Loucy (cell line): ENCODE measurements around the gene CFAP92.

Experiments
- EZH2phosphoT487 ChIP-seq: fragments of 200-600 bp; IDR thresholded peaks from 2 replicates; pipeline ENCODE4 v1.6.1; 2018; ENCODE audit warnings: antibody characterized with exemption, mild to moderate bottlenecking, moderate library complexity, borderline replicate concordance
- TF ChIP-seq, protein P1 (sequence below): fragments of 200-600 bp; sonication (generic); conservative IDR thresholded peaks from 2 replicates; pipeline ENCODE4 v1.5.1; 2014; ENCODE audit warnings: mild to moderate bottlenecking, antibody characterized with exemption, low read length

GRCh38 chr3:128996200-128996599 is 2.3 kb upstream of the CFAP92 start:
- TF ChIP-seq, protein P1, sequence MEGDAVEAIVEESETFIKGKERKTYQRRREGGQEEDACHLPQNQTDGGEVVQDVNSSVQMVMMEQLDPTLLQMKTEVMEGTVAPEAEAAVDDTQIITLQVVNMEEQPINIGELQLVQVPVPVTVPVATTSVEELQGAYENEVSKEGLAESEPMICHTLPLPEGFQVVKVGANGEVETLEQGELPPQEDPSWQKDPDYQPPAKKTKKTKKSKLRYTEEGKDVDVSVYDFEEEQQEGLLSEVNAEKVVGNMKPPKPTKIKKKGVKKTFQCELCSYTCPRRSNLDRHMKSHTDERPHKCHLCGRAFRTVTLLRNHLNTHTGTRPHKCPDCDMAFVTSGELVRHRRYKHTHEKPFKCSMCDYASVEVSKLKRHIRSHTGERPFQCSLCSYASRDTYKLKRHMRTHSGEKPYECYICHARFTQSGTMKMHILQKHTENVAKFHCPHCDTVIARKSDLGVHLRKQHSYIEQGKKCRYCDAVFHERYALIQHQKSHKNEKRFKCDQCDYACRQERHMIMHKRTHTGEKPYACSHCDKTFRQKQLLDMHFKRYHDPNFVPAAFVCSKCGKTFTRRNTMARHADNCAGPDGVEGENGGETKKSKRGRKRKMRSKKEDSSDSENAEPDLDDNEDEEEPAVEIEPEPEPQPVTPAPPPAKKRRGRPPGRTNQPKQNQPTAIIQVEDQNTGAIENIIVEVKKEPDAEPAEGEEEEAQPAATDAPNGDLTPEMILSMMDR: no peak
- TF ChIP-seq EZH2phosphoT487: no peak
